Superior temporal gyrus (tissue), 1 donor: ENCODE measurements around the gene PALS1.
A peak's percentile ranks its signal among the peaks of the same experiment; 100 is the strongest.
"Not testable (repeated sequence)": the region's sequence is repeated elsewhere in the genome, so short reads cannot be mapped to it uniquely, and the experiment has no call there.

Experiments used
- DNase-seq: peaks from one replicate; pipeline ENCODE4 v3.0.0-alpha.2; 2016; ENCODE audit errors: extremely low spot score

Gene PALS1

GRCh38 chr14:67257906-67258305 lies 16.7 kb downstream of the PALS1 start:
- DNase-seq, result no peak

- no peak for DNase-seq
Observed at GRCh38 chr14:67260965-67261364, 19.7 kb downstream of the PALS1 start.

GRCh38 chr14:67263499-67264149 lies 22.4 kb downstream of the PALS1 start:
- no peak for DNase-seq

GRCh38 chr14:67265131-67265530 lies 23.9 kb downstream of the PALS1 start:
- peak; percentile 4 for DNase-seq

GRCh38 chr14:67267576-67268328 lies 26.5 kb downstream of the PALS1 start:
- peak; percentile 24 for DNase-seq

- peak; percentile 49 for DNase-seq
Observed at GRCh38 chr14:67268426-67269150, 27.4 kb downstream of the PALS1 start.

- peak; percentile 70 for DNase-seq
Observed at GRCh38 chr14:67269298-67270060, 28.2 kb downstream of the PALS1 start.

- DNase-seq, result peak; percentile 75
Observed at GRCh38 chr14:67270145-67270753, 29.0 kb downstream of the PALS1 start.

GRCh38 chr14:67270933-67271332 lies 29.7 kb downstream of the PALS1 start:
- no peak for DNase-seq

GRCh38 chr14:67273281-67273680 lies 32.0 kb downstream of the PALS1 start:
- DNase-seq, result not testable (repeated sequence)

- DNase-seq, result peak; percentile 81
Observed at GRCh38 chr14:67276131-67276530, 34.9 kb downstream of the PALS1 start.

- DNase-seq, result no peak
Observed at GRCh38 chr14:67280506-67280905, 39.3 kb downstream of the PALS1 start.

GRCh38 chr14:67285876-67286452 lies 44.7 kb downstream of the PALS1 start:
- DNase-seq, result peak; percentile 94
